HG02678 (cell line): ENCODE measurements around the gene RIC8A.
"Not testable (repeated sequence)": the region's sequence is repeated elsewhere in the genome, so short reads cannot be mapped to it uniquely, and the experiment has no call there.

ENCODE experiments used
- ATAC-seq: cut with Tn5 transposase; IDR thresholded peaks from one replicate; pipeline ENCODE4 v1.9.1; 2021; ENCODE audit warnings: mild to moderate bottlenecking, moderate library complexity; ENCODE audit not compliant: unreplicated experiment

The RIC8A gene

GRCh38 chr11:217704-218103 is 10.2 kb downstream of the RIC8A start:
- ATAC-seq, result no peak

- no peak for ATAC-seq
Observed at GRCh38 chr11:218815-219593, 11.5 kb downstream of the RIC8A start.

- ATAC-seq, result not testable (repeated sequence)
Observed at GRCh38 chr11:220641-221215, 13.2 kb downstream of the RIC8A start.

GRCh38 chr11:221539-221938 is 14.0 kb downstream of the RIC8A start:
- no peak for ATAC-seq

GRCh38 chr11:221998-222789 is 14.7 kb downstream of the RIC8A start:
- no peak for ATAC-seq

- ATAC-seq, result no peak
Observed at GRCh38 chr11:223026-223789, 15.7 kb downstream of the RIC8A start.

GRCh38 chr11:223884-224283 is 16.4 kb downstream of the RIC8A start:
- ATAC-seq, result no peak

- no peak for ATAC-seq
Observed at GRCh38 chr11:224424-224823, 16.9 kb downstream of the RIC8A start.

- ATAC-seq, result peak; percentile 50
Observed at GRCh38 chr11:225734-226453, 18.4 kb downstream of the RIC8A start.

GRCh38 chr11:227824-228379 is 20.4 kb downstream of the RIC8A start:
- no peak for ATAC-seq

GRCh38 chr11:230431-230830 is 22.9 kb downstream of the RIC8A start:
- no peak for ATAC-seq

- ATAC-seq, result no peak
Observed at GRCh38 chr11:232783-233565, 25.5 kb downstream of the RIC8A start.

- no peak for ATAC-seq
Observed at GRCh38 chr11:235180-235579, 27.7 kb downstream of the RIC8A start.

- ATAC-seq, result peak; percentile 5
Observed at GRCh38 chr11:235609-235996, 28.1 kb downstream of the RIC8A start.

- peak; percentile 78 for ATAC-seq
Observed at GRCh38 chr11:235997-236773, 28.7 kb downstream of the RIC8A start, which contains the start of gene SIRT3. SIRT3 (minus strand) TSS chr11:236342; CDS start chr11:236328, 14 bp downstream.

- ATAC-seq, result peak; percentile 77
Observed at GRCh38 chr11:236774-237767, 29.6 kb downstream of the RIC8A start, which contains the start of gene PSMD13. PSMD13 (plus strand) TSS chr11:236976; CDS start chr11:237050, 74 bp downstream.

GRCh38 chr11:238346-238745 is 30.8 kb downstream of the RIC8A start:
- not testable (repeated sequence) for ATAC-seq
